ENCODE results near the gene DIO1. TPM values are rescaled to one million over a fixed set of nuclear protein-coding genes. Genes with fewer than 3 reads are reported as not detected.
"Not testable (repeated sequence)": the region's sequence is repeated elsewhere in the genome, so short reads cannot be mapped to it uniquely, and the experiment has no call there.

DIO1 gene
- total RNA-seq, 1 donor from 2014 or later = not detected

DNA sequence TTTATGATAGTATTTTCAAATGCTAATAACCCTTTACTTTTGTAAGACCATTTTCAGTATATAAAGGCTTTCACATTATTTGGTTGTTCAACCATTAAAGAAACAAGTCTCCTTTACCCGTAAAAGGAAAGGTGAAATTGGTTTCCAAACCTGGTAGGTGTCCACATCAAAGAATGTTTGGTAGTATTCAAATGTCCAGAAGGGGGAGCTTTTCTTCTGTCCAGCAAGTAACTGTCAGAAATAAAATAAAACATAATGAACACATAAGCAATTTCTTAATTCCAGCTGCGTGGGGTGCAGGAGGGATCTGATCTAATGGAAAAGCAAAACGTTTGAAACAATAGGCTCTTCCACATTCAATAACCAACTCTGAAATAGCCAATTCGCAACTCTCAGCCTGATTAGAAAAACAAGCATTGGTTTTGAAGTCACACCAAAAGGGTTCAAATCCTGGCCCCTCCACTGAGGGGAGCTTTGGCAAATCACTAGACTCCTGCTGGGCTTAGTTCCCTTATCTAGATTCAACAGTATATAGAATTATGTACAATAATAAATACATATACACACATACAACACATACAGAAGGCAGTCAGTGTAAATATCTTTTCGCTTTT, 15.4 kb upstream of the DIO1 start:
- no peak overlapping the region for H3K27ac Mint-ChIP-seq (ENCODE audit: unreplicated experiment)
- TF ChIP-seq, protein P1, sequence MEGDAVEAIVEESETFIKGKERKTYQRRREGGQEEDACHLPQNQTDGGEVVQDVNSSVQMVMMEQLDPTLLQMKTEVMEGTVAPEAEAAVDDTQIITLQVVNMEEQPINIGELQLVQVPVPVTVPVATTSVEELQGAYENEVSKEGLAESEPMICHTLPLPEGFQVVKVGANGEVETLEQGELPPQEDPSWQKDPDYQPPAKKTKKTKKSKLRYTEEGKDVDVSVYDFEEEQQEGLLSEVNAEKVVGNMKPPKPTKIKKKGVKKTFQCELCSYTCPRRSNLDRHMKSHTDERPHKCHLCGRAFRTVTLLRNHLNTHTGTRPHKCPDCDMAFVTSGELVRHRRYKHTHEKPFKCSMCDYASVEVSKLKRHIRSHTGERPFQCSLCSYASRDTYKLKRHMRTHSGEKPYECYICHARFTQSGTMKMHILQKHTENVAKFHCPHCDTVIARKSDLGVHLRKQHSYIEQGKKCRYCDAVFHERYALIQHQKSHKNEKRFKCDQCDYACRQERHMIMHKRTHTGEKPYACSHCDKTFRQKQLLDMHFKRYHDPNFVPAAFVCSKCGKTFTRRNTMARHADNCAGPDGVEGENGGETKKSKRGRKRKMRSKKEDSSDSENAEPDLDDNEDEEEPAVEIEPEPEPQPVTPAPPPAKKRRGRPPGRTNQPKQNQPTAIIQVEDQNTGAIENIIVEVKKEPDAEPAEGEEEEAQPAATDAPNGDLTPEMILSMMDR (IDR thresholded peaks at IDR 0.05) = peak; percentile 89
- H3K4me1 Mint-ChIP-seq (ENCODE audit: low read depth) = no peaks in the 10 kb centered on the region
- peaks cover 3% of the 10 kb centered on the region for H3K9me3 Mint-ChIP-seq (ENCODE audit: low read depth)
- H3K36me3 Mint-ChIP-seq (ENCODE audit: low read depth) = peaks cover 25% of the 10 kb centered on the region
- no peak overlapping the region for H3K4me3 Mint-ChIP-seq (ENCODE audit: unreplicated experiment)
- H3K27me3 Mint-ChIP-seq (ENCODE audit: low read depth) = no peaks in the 10 kb centered on the region
- DNase-seq (ENCODE audit: low spot score) = no peak

GRCh38 chr1:53881853-53882252, 12.1 kb upstream of the DIO1 start:
- not testable (repeated sequence) for H3K9me3 Mint-ChIP-seq (ENCODE audit: low read depth); H3K27ac Mint-ChIP-seq (ENCODE audit: unreplicated experiment); H3K27me3 Mint-ChIP-seq (ENCODE audit: low read depth); H3K4me1 Mint-ChIP-seq (ENCODE audit: low read depth); H3K4me3 Mint-ChIP-seq (ENCODE audit: unreplicated experiment); DNase-seq (ENCODE audit: low spot score)
- peaks cover 16% of the 10 kb centered on the region for H3K36me3 Mint-ChIP-seq (ENCODE audit: low read depth)

- H3K36me3 Mint-ChIP-seq (ENCODE audit: low read depth) = peaks cover 14% of the 10 kb centered on the region
- not testable (repeated sequence) for H3K27ac Mint-ChIP-seq (ENCODE audit: unreplicated experiment); H3K4me1 Mint-ChIP-seq (ENCODE audit: low read depth)
Measured at GRCh38 chr1:53883600-53883999, 10.4 kb upstream of the DIO1 start.

DNA sequence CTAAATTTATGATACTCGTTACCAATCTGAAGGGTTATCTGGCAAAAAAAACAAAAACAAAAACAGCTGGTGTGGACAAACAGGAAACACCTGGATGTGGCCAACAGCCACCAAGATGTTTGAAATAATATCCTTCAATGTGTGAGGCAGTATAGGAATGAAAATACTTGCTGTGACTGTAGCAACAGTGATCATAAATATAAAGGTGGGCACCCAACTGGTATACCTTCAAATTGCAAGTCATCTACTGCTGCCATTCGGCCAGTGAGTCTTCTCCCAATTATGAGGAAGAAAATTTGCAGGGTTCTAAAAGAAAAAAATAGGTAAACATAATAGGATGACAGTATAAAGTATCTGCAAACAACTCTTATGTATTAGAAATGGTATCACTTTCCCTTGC, 5.3 kb upstream of the DIO1 start:
- DNase-seq (ENCODE audit: low spot score) = no peak
- TF ChIP-seq, protein P1 (IDR thresholded peaks at IDR 0.05) = no peak
- Mint-ChIP-seq H3K27ac (ENCODE audit: unreplicated experiment) (no peak overlapping the region), H3K4me1 (ENCODE audit: low read depth) (peaks cover 21% of the 10 kb centered on the region), H3K36me3 (ENCODE audit: low read depth) (peaks cover 2% of the 10 kb centered on the region), H3K9me3 (ENCODE audit: low read depth) (no peaks in the 10 kb centered on the region), H3K27me3 (ENCODE audit: low read depth) (no peaks in the 10 kb centered on the region), H3K4me3 (ENCODE audit: unreplicated experiment) (peak overlapping the region; percentile 90)

More at GRCh38 chr1:53883600-53883999, 10.4 kb upstream of the DIO1 start:
- DNase-seq (ENCODE audit: low spot score); H3K4me3 Mint-ChIP-seq (ENCODE audit: unreplicated experiment); H3K27me3 Mint-ChIP-seq (ENCODE audit: low read depth); H3K9me3 Mint-ChIP-seq (ENCODE audit: low read depth): not testable (repeated sequence)

- TF ChIP-seq, protein P1 (IDR thresholded peaks at IDR 0.05) = no peak
- Mint-ChIP-seq H3K36me3 (ENCODE audit: low read depth) (peaks cover 2% of the 10 kb centered on the region), H3K27ac (ENCODE audit: unreplicated experiment) (peak within 1 kb of the TSS; percentile 99), H3K9me3 (ENCODE audit: low read depth) (no peaks in the 10 kb centered on the region), H3K27me3 (ENCODE audit: low read depth) (no peaks in the 10 kb centered on the region), H3K4me3 (ENCODE audit: unreplicated experiment) (peak within 1 kb of the TSS; percentile 90), H3K4me1 (ENCODE audit: low read depth) (peaks cover 21% of the 10 kb centered on the region)
- DNase-seq (ENCODE audit: low spot score) = peak; percentile 93
Measured at GRCh38 chr1:53889304-53890298, 4.4 kb upstream of the DIO1 start, which contains the start of gene YIPF1. Gene YIPF1 (minus strand): TSS chr1:53889797. CDS start chr1:53888937, 860 bp downstream.

GRCh38 chr1:53890522-53890941, 3.5 kb upstream of the DIO1 start:
- Mint-ChIP-seq H3K27me3 (ENCODE audit: low read depth) (no peaks in the 10 kb centered on the region), H3K27ac (ENCODE audit: unreplicated experiment) (peak overlapping the region; percentile 99)

More at GRCh38 chr1:53890522-53890941, 3.5 kb upstream of the DIO1 start:
- TF ChIP-seq, protein P1 (IDR thresholded peaks at IDR 0.05) = no peak
- Mint-ChIP-seq H3K9me3 (ENCODE audit: low read depth) (no peaks in the 10 kb centered on the region), H3K4me3 (ENCODE audit: unreplicated experiment) (peak overlapping the region; percentile 90), H3K36me3 (ENCODE audit: low read depth) (peaks cover 2% of the 10 kb centered on the region), H3K4me1 (ENCODE audit: low read depth) (peaks cover 21% of the 10 kb centered on the region)
- no peak for DNase-seq (ENCODE audit: low spot score)
